Measurements from ENCODE around the gene TMEM222.

TMEM222 gene

DNA sequence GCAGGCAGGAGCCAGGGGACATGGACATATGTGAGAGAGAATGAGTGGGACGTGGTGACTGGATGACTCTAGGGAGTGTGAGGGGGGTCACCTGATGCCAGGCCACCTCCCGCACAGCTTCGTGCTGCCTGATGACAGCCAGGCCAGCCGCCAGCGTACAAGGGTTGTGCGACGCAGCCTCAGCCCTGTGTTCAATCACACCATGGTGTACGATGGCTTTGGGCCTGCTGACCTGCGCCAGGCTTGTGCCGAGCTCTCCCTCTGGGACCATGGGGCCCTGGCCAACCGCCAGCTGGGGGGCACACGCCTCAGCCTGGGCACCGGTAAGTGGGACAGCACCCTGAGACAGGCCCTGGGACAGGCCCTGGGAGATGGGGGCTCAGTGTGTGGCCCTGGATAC is 31.2 kb downstream of the TMEM222 start:
- Mint-ChIP-seq H3K27me3 (ENCODE audit: low read depth, poor library complexity) (peaks cover 28% of the 10 kb centered on the region), H3K27ac (no peak overlapping the region), H3K36me3 (ENCODE audit: low read depth) (peaks cover 5% of the 10 kb centered on the region), H3K9me3 (no peaks in the 10 kb centered on the region), H3K4me3 (no peak overlapping the region), H3K4me1 (peaks cover 33% of the 10 kb centered on the region)
- TF ChIP-seq, protein P1, sequence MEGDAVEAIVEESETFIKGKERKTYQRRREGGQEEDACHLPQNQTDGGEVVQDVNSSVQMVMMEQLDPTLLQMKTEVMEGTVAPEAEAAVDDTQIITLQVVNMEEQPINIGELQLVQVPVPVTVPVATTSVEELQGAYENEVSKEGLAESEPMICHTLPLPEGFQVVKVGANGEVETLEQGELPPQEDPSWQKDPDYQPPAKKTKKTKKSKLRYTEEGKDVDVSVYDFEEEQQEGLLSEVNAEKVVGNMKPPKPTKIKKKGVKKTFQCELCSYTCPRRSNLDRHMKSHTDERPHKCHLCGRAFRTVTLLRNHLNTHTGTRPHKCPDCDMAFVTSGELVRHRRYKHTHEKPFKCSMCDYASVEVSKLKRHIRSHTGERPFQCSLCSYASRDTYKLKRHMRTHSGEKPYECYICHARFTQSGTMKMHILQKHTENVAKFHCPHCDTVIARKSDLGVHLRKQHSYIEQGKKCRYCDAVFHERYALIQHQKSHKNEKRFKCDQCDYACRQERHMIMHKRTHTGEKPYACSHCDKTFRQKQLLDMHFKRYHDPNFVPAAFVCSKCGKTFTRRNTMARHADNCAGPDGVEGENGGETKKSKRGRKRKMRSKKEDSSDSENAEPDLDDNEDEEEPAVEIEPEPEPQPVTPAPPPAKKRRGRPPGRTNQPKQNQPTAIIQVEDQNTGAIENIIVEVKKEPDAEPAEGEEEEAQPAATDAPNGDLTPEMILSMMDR (IDR thresholded peaks at IDR 0.05) = no peak
- no peak for DNase-seq

DNA sequence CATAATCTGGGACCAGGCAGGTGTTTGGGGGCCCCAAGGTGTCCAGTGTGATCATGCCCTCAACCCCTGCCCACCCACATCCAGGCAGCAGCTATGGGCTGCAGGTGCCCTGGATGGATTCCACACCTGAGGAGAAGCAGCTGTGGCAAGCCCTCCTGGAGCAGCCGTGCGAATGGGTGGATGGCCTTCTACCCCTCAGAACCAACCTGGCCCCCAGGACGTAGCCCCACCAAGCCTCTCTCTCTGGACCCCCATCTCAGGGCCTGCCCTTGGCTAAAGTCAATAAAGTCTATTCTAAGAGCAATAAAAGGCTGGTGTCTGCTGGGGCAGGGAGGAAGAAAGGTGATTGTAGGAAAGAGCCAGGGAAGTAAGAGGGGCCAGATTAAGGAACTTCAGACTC is 31.7 kb downstream of the TMEM222 start:
- Mint-ChIP-seq H3K4me3 (no peak overlapping the region), H3K36me3 (ENCODE audit: low read depth) (peaks cover 5% of the 10 kb centered on the region), H3K27ac (peak overlapping the region; percentile 37)

DNA sequence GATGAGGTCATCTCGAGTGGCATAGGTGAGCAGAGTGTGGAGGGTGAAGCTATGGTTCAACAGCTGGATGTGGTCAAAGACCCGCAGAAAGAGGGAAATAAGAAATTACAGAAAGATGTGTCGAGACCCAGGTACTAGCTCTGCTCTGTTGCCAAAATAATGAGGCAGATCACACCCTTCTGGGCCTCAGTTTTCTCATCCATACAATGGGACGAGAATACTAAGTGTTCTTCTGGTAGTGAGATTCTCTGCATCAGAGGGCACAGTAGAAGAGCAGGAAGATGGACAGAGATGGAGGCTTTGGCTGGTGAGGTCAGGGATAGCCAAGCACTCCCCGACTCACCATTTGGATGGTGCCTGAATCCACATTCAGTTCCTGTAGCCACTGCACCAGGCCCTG is 33.7 kb downstream of the TMEM222 start:
- H3K4me3 Mint-ChIP-seq = no peak overlapping the region
- no peak for DNase-seq
- peaks cover 44% of the 10 kb centered on the region for H3K27me3 Mint-ChIP-seq (ENCODE audit: low read depth, poor library complexity)
- H3K27ac Mint-ChIP-seq = no peak overlapping the region
- TF ChIP-seq, protein P1 (IDR thresholded peaks at IDR 0.05) = no peak
- H3K36me3 Mint-ChIP-seq (ENCODE audit: low read depth) = peaks cover 10% of the 10 kb centered on the region
- H3K9me3 Mint-ChIP-seq = no peaks in the 10 kb centered on the region
- H3K4me1 Mint-ChIP-seq = peaks cover 42% of the 10 kb centered on the region

More for the DNA sequence above, 31.7 kb downstream of the TMEM222 start:
- H3K27me3 Mint-ChIP-seq (ENCODE audit: low read depth, poor library complexity) = peaks cover 33% of the 10 kb centered on the region
- peaks cover 33% of the 10 kb centered on the region for H3K4me1 Mint-ChIP-seq
- DNase-seq = no peak
- TF ChIP-seq, protein P1 (IDR thresholded peaks at IDR 0.05) = no peak
- no peaks in the 10 kb centered on the region for H3K9me3 Mint-ChIP-seq

DNA sequence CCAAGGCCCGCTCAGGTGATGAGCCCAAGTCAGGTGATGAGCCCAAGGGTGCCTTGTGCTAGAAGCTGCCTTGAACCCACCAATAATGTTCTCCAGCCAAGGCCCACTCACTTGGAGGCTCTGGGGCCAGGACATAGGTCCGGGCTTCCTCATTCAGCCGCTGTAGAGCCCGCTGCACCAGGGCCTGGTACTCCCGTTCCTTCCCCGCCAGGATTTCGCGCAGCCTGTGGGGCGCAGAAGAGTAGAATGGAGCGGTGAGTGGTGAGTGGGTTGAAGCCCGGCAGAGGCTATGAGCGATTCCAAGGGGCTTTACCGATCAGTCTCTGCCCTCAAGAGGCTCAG is 34.3 kb downstream of the TMEM222 start:
- Mint-ChIP-seq H3K27me3 (ENCODE audit: low read depth, poor library complexity) (peaks cover 44% of the 10 kb centered on the region), H3K4me3 (no peak overlapping the region), H3K9me3 (no peaks in the 10 kb centered on the region), H3K4me1 (peaks cover 48% of the 10 kb centered on the region), H3K36me3 (ENCODE audit: low read depth) (peaks cover 10% of the 10 kb centered on the region), H3K27ac (no peak overlapping the region)
- TF ChIP-seq, protein P1 (IDR thresholded peaks at IDR 0.05) = no peak
- no peak for DNase-seq

DNA sequence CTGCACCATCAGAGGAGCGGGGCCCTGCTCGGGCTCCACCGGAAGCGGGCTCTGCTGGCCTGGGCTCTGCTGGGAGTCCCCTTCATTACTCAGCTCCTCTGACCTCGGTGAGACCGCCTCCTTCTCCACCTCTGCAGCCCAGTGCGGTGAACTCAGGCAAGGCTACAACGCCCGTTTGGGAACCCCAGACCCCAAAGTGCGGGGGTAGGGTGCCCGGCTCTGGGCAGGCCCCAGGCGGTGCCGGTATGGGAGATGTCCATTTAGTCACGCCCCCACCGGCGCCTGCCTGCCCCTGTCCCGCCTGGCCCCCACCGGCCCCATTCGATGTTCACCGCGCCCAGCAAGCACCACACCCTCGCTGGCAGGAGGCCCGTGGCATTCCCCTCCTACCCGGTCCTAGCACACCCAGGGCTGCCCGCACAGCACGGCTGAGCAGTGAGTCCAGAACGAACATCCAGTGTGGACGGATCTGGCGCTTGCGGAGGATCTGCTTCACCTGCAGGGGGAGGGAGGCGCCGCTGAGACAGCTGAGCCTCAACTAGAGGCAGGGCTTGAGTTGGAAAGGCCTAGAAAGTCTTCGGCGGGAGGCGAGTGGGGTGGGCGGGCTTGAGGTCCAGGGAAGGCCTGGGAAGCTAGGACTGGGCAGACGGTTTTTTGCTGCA is 34.8 kb downstream of the TMEM222 start:
- Mint-ChIP-seq H3K4me1 (peaks cover 43% of the 10 kb centered on the region), H3K27me3 (ENCODE audit: low read depth, poor library complexity) (peaks cover 45% of the 10 kb centered on the region), H3K36me3 (ENCODE audit: low read depth) (peaks cover 10% of the 10 kb centered on the region), H3K27ac (no peak overlapping the region), H3K9me3 (no peaks in the 10 kb centered on the region), H3K4me3 (no peak overlapping the region)
- TF ChIP-seq, protein P1 (IDR thresholded peaks at IDR 0.05) = no peak
- DNase-seq = no peak

All from nephron progenitor cell (in vitro differentiated cells).